HepG2 (cell line): ENCODE results near the gene UBE2O.

ENCODE experiments used
- IRF9 ChIP-seq: sonication (generic); formaldehyde crosslinking; IDR thresholded peaks from 2 replicates; pipeline ENCODE4 v1.8.0; 2022; ENCODE audit warnings: missing genetic modification reagents, mild to moderate bottlenecking, borderline replicate concordance
- MXD1 ChIP-seq: sonication (generic); formaldehyde crosslinking; IDR thresholded peaks from 2 replicates; pipeline ENCODE4 v1.4.0; 2020; ENCODE audit warnings: mild to moderate bottlenecking, missing genetic modification reagents
- ZBTB33 ChIP-seq: sonication (generic); formaldehyde crosslinking; IDR thresholded peaks from 2 replicates; pipeline ENCODE4 v1.4.0; 2020; ENCODE audit warnings: missing genetic modification reagents
- ZSCAN20 ChIP-seq: sonication (generic); formaldehyde crosslinking; IDR thresholded peaks from 2 replicates; pipeline ENCODE4 v1.4.0; 2020; ENCODE audit warnings: missing genetic modification reagents, mild to moderate bottlenecking, borderline replicate concordance
- TF ChIP-seq, protein P1 (sequence below): sonication (generic); formaldehyde crosslinking; IDR thresholded peaks from 2 replicates; pipeline ENCODE4 v1.5.0; 2020; ENCODE audit warnings: mild to moderate bottlenecking, missing genetic modification reagents, moderate library complexity

GRCh38 chr17:76474894-76475293 lies 21.9 kb upstream of the UBE2O start:
- TF ChIP-seq, protein P1, sequence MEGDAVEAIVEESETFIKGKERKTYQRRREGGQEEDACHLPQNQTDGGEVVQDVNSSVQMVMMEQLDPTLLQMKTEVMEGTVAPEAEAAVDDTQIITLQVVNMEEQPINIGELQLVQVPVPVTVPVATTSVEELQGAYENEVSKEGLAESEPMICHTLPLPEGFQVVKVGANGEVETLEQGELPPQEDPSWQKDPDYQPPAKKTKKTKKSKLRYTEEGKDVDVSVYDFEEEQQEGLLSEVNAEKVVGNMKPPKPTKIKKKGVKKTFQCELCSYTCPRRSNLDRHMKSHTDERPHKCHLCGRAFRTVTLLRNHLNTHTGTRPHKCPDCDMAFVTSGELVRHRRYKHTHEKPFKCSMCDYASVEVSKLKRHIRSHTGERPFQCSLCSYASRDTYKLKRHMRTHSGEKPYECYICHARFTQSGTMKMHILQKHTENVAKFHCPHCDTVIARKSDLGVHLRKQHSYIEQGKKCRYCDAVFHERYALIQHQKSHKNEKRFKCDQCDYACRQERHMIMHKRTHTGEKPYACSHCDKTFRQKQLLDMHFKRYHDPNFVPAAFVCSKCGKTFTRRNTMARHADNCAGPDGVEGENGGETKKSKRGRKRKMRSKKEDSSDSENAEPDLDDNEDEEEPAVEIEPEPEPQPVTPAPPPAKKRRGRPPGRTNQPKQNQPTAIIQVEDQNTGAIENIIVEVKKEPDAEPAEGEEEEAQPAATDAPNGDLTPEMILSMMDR (CRISPR knock-in tag), result no peak
- no peak for TF ChIP-seq ZSCAN20 (CRISPR knock-in tag)
- TF ChIP-seq IRF9 (CRISPR knock-in tag), result no peak
- TF ChIP-seq ZBTB33 (CRISPR knock-in tag), result no peak
- no peak for TF ChIP-seq MXD1
